GM18861 (cell line): ENCODE measurements around the gene CDPF1.
"Not testable (repeated sequence)": the region's sequence is repeated elsewhere in the genome, so short reads cannot be mapped to it uniquely, and the experiment has no call there.

Experiments used
- ATAC-seq: cut with Tn5 transposase; IDR thresholded peaks from one replicate; pipeline ENCODE4 v1.9.1; 2021; ENCODE audit not compliant: unreplicated experiment

CDPF1 gene

DNA sequence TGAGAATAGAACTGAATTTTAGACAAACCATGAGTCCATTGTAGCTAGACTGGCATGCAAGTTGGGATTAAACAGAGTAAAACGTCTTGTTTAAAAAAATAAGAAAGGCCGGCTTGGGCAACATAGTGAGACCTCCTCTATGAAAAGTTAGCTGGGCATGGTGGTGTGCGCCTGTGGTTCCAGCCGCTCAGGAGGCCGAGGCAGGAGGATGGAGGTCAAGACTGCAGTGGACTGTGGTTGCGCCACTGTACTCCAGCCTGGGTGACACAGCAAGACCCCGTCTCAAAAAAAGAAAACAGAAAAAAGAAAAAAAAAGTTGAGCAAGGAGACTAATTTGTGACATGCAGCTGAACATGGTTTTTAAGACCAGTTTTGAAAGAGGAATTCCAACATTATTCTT lies 23.5 kb downstream of the CDPF1 start:
- no peak for ATAC-seq

DNA sequence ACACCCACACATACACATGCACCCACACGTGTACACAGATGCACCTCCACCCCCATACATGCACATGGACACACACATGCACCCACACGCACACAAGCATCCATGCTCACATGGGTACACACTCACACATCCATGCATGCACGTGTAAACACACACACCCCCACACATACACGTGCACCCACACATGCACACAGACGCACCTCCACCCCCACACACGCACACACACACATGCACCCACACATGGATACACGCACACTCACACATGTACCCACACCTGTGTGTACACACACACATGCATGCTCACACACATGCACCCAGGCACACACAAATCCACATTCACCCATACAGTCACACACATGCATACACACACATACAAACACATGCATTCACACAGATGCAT lies 24.5 kb downstream of the CDPF1 start:
- no peak for ATAC-seq

DNA sequence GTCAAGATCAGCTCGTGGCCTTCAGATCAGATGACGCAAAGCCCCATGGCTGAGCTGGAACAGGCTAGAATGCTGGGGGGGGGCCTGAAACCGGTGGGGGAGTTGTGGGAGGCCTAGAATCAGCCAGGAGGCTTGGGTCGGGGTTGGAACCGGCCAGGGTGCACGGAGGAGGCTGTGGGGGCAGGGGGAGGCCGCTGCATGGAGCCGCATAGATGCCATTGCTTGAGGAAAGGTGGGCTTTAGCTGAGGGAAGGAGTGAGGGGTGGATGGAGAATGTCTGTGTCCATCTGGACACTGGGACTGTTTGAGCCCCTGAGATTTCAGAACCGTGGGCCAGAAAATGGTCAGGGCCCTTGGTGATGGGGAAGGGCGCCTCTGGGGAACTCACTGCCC lies 25.2 kb downstream of the CDPF1 start:
- no peak for ATAC-seq

DNA sequence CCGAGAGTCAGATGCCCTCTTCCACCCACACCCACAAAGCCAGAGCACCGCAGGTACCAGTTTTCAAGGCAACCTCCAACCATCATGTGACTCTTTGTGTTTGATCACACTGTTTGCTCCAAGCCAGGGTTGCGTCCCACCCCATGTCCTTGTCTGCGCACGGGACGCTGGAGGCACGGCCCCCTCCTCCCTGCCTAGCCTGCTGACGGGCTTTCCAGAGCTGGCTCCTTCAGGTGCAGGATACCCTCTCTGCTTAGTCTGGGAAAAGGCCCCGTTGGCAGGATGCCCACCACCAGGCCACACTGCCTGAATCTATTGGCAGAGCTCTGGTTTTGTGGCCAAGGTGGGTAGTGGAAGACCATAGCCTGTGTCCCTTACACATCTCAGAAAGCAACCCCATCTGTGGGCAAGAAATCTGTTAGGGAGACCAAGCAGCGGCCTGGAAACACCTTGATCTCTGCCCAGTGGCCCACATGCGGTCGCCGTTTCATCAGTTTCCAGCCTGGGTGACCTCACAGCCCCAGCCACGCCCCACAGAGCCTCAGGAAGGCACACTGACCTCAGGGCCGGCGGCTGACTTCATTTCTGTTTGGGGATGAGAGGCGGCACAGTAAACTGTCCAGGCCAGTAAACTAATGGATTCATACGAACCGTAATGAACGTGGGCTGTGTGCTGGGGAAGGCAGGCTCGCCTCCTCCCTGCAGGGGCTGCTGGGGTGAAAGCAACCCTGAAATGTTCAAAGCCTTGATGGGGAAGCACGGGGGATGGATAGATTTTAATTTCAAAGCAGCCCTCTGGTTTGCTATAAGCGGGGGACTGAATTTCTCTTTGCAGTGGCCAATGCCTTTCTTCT lies 25.8 kb downstream of the CDPF1 start:
- ATAC-seq = no peak

DNA sequence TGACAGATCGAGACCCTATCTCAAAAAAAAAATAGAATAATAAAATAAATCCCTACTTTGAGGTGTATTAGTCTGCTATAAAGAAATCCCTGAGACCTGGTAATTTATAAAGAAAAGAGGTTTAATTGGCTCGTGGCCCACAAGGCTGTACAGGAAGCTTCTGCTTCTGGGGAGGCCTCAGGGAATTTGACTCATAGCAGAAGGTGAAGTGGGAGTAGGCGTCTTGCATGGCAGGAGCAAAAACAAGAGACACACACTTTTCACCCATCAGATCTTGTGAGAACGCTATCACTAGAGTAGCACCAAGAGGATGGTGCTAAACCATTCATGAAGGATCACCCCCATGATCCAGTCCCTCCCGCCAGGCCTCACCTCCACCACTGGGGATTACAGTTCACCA lies 29.2 kb downstream of the CDPF1 start:
- ATAC-seq = no peak

DNA sequence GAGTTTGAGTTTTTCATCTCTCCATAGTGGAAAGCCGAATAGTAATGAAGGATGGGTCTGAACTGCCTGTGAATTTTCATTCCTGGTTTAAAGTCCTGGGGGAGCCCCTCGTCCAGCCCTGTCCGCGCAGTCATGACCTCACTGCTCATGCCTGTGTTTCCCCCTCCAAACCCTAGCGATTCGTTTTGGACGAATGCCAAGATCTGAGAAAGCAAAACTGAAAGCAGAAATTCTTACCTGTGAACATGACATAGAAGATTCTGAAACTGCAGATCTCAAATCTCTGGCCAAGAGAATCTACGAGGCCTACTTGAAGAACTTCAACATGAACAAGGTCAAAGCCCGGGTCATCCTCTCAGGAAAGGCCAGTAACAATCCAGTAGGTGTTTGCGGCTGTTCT lies 30.5 kb downstream of the CDPF1 start:
- no peak for ATAC-seq

DNA sequence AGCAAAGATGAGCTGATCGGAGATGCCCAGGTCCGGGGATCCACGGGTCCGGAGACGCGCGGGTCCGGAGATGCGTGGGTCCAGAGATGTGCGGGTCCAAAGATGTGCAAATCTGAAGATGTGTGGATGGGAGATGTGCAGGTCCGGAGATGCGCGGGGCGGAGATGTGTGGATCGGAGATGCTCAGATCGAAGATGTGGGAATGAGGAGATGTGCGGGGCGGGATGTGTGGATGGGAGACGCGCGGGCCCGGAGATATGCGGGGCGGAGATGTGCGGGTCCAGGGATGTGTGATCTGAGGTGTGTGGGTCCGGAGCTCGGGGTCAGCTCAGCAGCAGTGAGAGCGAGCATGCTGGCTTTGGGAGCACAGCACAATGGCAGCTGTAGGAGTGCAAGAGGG lies 35.5 kb downstream of the CDPF1 start:
- ATAC-seq = no peak

DNA sequence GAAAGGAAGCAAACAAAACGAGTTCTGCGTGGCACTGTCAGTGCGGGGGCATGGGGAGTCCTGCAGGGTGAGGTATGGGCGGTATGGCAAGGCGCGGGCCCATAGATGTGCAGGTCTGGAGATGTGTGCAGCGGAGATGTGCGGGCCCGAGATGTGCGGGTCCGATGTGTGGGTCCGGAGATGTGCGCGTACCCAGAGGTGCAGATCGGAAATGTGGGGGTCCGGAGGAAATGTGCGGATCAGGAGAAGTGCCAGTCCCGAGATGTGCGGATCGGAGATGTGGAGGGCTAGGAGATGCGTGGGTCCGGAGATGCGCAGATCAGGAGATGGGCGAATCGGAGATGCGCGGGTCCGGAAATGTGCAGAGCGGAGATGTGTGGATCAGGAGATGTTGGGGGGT lies 35.9 kb downstream of the CDPF1 start:
- ATAC-seq = no peak

DNA sequence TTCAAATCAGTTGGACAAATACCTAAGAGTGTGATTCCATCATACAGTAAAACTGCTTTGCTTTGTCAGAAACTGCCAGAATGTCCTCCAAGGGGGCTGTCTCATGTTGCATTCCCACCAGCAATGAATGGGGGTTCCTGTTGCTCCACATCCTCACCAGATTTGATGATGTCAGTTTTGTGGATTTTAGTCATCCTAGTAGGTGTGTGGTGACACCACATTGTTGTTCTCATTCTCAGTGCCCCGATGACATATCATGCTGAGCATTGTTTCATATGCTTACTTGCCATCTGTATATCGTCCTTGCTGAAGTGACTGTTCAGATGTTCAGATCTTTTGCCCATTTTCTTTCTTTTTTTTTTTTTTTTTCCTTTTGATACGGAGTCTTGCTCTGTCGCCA lies 37.0 kb downstream of the CDPF1 start:
- ATAC-seq = no peak

DNA sequence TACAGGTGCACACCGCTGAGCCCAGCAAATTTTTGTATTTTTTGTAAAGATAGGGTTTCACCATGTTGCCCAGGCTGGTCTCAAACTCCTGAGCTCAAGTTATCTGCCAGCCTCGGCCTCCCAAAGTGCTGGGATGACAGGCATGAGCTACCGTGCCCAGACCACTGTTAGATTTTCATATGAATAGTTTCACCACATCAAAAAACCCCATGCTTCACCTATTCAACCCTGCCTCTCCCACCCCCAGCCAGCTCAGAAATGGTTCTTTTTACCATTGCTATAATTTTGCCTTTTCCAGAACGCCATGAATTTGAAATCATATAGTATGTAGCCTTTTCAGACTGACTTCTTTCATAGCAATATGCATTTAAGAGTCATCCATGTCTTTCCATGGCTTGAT lies 37.9 kb downstream of the CDPF1 start:
- ATAC-seq = no peak

DNA sequence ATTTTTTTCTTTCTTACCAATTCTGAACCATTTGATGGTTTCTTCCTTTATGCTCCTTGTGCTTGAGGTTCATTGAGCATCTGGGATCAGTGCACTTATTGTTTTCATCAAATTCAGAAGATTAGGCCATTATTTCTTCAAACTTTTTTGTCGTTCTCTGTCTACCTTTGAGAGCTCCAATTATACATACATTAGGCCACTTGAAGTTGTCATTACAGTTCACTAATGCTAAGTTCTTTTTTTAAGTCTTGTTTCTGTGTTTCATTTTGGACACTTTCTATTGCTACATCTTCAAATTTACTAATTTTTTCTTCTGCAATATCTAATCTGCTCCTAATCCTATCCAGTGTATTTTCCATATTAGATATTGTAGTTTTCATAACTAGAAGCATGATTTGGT lies 40.8 kb downstream of the CDPF1 start:
- no peak for ATAC-seq

DNA sequence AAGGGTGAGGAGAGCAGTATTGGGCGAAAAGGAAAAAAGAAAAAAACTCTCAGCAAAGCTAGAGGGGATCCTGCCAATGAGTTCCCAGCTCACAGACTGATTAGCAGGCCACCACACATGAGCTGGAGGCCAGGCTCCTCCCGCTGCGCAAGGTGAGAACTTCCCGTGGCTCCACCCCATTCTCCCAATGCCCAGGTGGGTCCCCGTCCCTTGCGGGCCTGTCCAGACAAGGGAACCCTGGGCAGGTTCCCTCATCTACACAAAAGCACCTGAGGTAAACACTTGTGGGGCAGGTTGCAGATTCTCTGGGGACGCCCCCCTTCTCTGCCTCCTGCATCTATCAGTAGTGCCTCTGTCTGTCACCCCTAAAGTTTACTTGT lies 46.5 kb downstream of the CDPF1 start:
- no peak for ATAC-seq

DNA sequence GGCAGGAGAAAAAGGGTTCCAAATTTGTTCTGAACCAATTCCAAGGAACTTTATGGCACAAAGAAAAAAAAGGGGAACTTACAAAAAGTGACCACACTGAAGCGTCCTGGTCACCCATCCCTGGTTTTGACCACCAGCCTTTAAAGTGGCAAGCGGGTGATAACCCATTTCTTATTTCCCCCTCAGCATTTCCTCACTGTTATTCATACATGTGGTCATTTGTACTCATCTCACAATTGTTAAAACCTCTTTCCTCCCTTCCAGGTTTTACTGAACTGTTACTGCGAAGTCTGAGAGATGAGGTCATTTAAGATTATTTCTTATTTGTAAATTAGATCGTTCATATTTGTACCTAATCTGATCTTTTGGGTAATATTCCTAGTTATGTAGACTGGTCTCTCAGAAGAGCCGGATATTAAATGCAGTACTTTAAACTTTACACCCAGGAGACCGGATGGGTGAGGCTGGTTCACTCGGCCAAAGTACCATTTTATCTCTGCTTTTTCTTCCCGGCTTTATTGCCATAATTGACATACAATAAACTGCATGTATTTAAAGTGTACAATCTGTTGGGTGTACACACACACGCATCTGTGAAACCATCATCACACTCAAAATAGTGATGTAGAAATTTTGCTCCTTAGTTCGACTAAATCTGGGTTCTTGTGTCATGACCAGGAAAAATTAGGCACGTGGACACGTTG lies 47.0 kb downstream of the CDPF1 start:
- no peak for ATAC-seq

DNA sequence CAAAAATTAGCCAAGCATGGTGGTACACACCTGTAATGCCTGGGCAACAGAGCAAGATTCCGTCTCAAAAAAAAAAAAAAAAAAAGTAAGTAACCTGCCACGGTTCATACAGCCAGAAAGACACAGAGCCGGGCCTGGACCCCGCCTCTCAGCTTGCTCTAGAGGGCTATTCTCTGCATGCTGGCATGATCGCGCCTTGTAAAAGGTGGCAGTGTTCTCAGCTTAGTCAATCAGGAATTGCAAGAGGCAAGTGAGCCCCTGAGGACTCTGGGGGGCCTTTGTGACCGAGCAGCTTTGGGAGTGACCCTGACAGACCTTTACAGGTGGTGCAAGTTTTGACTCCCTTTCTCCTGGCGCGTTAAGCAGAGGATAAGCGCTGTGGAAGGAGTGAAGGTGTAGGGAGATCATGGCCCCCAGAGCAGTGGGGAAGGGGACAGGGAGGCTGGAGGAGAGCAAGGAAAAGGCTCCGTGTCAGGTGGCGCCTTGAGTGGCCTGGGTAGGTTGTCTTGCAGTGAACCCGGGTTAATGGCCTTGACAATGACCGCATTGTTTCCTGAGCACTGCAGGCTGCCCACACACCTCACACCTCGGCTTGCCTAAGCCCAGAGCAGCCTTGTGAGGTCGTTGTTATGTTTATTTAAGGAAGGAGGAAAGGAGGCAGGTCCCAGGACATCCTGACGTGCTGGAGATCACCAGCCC lies 48.9 kb downstream of the CDPF1 start:
- ATAC-seq = no peak

DNA sequence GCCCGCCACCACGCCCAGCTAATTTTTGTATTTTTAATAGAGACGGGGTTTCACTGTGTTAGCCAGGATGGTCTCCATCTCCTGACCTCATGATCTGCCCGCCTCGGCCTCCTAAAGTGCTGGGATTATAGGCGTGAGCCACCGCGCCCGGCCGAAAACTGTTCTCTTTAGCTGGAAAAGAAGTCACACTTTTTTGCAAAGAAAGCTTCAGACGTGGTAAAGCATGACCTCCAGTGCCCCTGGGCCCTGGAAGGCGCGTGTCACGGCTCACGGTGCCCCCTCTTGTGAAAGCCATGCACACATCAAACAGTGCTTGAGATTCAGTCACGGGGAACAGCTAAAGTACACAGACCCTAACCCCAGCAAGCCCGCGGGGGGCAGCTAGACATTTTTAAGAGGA lies 51.3 kb downstream of the CDPF1 start:
- not testable (repeated sequence) for ATAC-seq

DNA sequence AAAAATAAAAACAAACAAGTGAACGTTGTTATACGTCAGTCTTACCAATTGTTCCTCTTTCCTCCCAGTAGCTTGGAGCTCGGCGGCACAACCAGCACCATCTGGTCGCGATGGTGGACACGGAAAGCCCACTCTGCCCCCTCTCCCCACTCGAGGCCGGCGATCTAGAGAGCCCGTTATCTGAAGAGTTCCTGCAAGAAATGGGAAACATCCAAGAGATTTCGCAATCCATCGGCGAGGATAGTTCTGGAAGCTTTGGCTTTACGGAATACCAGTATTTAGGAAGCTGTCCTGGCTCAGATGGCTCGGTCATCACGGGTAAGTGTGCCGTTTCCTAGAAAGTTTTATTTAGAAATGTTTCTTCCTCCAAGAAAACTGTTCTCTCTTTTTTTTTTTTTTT lies 51.8 kb downstream of the CDPF1 start:
- ATAC-seq = no peak

DNA sequence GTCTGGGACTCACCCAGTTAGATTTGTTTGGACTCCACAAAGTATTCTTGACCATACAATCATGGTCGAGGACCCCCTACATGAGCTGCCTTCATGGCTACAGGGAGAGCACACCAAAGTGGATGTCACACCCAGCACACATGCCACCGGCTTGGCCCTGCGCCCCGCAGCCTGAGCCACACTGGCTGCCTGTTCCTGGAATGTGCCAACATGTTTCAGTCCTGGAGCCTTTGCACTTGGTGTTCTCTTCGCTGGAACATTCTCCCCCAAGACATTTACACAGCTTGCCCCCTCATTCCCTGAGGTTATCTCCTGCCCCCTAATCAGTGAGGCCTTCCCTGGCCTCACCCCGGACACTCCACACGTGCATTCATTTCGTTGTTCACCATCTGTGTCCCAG lies 53.8 kb downstream of the CDPF1 start:
- no peak for ATAC-seq

DNA sequence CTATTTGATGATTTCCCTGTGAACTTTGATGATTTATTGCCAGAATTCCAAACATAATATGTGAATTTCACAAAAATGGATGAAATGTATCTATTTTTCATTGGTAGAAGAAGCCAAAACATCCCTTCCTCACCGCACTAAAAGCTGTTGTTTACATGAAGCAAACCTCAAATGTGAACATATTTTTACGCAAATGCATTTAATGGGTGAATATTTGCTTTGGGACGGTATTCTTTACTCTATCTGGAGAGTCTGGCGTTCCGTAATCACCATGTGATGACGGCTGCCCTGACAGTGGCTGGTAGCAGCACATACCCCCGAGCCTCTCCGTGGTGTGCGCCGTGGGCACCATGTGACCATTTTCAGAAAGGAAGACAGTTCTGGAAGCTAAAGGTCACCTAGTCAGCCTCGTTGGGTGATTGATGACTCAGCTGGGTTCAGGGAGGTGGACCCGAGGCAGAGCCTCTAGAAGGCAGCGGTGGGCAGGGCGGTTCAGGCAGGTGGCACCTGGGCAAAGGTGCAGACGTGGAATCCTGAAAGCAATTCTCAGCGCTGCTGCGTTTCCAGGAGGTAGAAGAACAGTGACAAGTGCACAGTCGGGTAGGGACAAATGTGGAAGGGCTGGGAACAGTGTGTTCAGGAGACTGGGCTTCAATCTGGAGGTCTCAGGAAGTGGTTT lies 54.5 kb downstream of the CDPF1 start:
- no peak for ATAC-seq
